ENCODE data around the gene WFS1. TPM values are rescaled to one million over a fixed set of nuclear protein-coding genes. Genes with fewer than 3 reads are reported as not detected.

Gene WFS1
- total and polyA plus RNA-seq, 5 donors = 47.9 to 76.6 (median 58.4) TPM

- intact Hi-C loops (cut with DNase I) = loop anchor here (5.0 to 10.0 kb wide), 2 partner anchors 210 to 213 kb away; no protein-coding TSS in a partner anchor
- Histone ChIP-seq H3K9me3 (ENCODE audit: control insufficient read depth, low read length) (no peaks in the 10 kb centered on the region), H3K27ac (ENCODE audit: low read length) (no peak overlapping the region), H3K4me1 (ENCODE audit: control insufficient read depth, insufficient read depth, low read length) (no peaks in the 10 kb centered on the region), H3K27me3 (ENCODE audit: control insufficient read depth, insufficient read depth) (no peaks in the 10 kb centered on the region), H3K4me3 (ENCODE audit: low read length) (no peak overlapping the region)
- DNase-seq (peak in 1 of 3 donors; percentile 14), ATAC-seq (no peak)
- 73% methylated on average over 5 of the region's 5 CpGs for WGBS
Measured at GRCh38 chr4:6334203-6334887, 64.7 kb downstream of the WFS1 start.

- Histone ChIP-seq H3K27me3 (ENCODE audit: control insufficient read depth, insufficient read depth) (no peaks in the 10 kb centered on the region), H3K9me3 (ENCODE audit: control insufficient read depth, low read length) (no peaks in the 10 kb centered on the region), H3K27ac (ENCODE audit: low read length) (no peak overlapping the region), H3K4me3 (ENCODE audit: low read length) (no peak overlapping the region), H3K4me1 (ENCODE audit: control insufficient read depth, insufficient read depth, low read length) (no peaks in the 10 kb centered on the region)
- DNase-seq (peak in 1 of 3 donors; percentile 8), ATAC-seq (no peak)
- intact Hi-C loops (cut with DNase I) = loop anchor here in 3 of 4 donors (10.0 kb wide), 1 partner anchor 210 kb away; no protein-coding TSS in a partner anchor
- WGBS = 74% methylated on average over 12 of the region's 12 CpGs
Measured at GRCh38 chr4:6335040-6335590, 65.5 kb downstream of the WFS1 start.

DNA sequence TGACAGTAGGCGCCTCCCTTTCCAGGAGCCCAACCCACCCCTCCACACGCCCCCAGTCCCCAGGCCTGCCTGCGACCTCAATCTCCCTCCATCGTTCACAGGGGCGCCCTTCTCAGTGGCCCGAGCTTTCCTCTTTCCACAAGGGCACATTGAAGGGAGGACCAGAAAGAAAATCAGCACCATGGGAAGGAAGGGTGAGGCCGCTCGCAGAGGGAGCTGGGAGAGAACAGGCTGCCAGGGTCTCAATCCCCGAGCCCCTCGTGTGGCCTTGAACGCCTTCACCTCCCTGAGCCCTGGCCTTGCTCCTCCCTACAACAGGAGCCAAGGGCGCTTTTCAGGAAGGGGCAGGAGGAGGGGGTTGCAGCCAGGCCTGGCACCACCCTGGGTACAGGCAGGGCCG lies 66.5 kb downstream of the WFS1 start:
- DNase-seq = peak in 1 of 3 donors; percentile 45
- Histone ChIP-seq H3K9me3 (ENCODE audit: control insufficient read depth, low read length) (no peaks in the 10 kb centered on the region), H3K27me3 (ENCODE audit: control insufficient read depth, insufficient read depth) (no peaks in the 10 kb centered on the region)

GRCh38 chr4:6337331-6337935 lies 67.8 kb downstream of the WFS1 start:
- WGBS = 33% methylated on average over 19 of the region's 19 CpGs

More for the DNA sequence above, 66.5 kb downstream of the WFS1 start:
- H3K4me3 ChIP-seq (ENCODE audit: low read length) = no peak overlapping the region
- intact Hi-C loops (cut with DNase I) = loop anchor here in 3 of 4 donors (10.0 kb wide), 1 partner anchor 209 kb away; no protein-coding TSS in a partner anchor
- WGBS = 78% methylated on average over 13 of the region's 13 CpGs
- no peak for ATAC-seq
- H3K4me1 ChIP-seq (ENCODE audit: control insufficient read depth, insufficient read depth, low read length) = no peaks in the 10 kb centered on the region
- no peak overlapping the region for H3K27ac ChIP-seq (ENCODE audit: low read length)

DNA sequence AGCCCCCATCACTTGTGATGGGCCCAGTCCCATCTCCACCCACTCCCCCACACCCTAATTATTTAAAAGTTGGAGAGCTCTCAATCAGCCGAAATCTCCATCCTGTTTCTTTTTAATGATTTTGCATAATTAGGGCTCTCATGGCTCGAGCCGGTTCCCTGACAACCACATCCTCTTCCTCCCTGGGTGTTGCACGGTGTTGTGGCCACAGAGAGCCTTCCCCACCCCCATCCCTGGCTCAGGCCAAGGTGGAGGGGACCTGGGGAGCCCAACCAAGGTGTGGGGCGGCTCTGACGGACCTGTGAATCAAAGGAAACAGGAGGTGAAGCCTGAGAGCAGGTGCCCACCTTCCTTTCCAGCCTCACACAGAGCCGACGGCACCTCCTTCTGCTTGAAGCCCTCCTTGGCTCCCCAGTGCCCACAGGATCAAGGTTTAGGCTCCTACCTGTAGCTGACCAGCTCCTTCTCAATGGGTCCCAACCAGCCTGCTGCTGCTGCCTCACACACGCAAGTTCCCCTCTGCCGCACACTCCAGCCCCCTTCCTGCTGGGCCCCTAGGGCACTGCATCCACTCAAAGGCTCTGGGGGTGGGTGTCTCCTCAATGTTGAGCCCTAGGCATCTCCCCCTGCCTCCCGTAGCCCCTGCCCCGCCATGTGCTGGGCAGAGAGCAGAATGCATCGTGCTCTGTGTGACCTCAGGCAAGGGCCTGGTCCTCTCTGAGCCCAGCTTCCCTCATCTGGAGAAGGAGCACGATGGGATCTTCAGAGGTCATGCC lies 68.7 kb downstream of the WFS1 start:
- no peaks in the 10 kb centered on the region for H3K4me1 ChIP-seq (ENCODE audit: control insufficient read depth, insufficient read depth, low read length)
- WGBS = 61% methylated on average over 14 of the region's 14 CpGs
- peak in 2 of 3 donors; percentile 13 to 50 for DNase-seq
- no peak overlapping the region for H3K27ac ChIP-seq (ENCODE audit: low read length)
- intact Hi-C loops (cut with DNase I) = loop anchor here in 3 of 4 donors (10.0 kb wide), 1 partner anchor 206 kb away; no protein-coding TSS in a partner anchor
- no peaks in the 10 kb centered on the region for H3K27me3 ChIP-seq (ENCODE audit: control insufficient read depth, insufficient read depth)
- no peak overlapping the region for H3K4me3 ChIP-seq (ENCODE audit: low read length)
- no peak for ATAC-seq
- no peaks in the 10 kb centered on the region for H3K9me3 ChIP-seq (ENCODE audit: control insufficient read depth, low read length)

More at GRCh38 chr4:6337331-6337935, 67.8 kb downstream of the WFS1 start:
- Histone ChIP-seq H3K4me1 (ENCODE audit: control insufficient read depth, insufficient read depth, low read length) (no peaks in the 10 kb centered on the region), H3K4me3 (ENCODE audit: low read length) (no peak overlapping the region), H3K9me3 (ENCODE audit: control insufficient read depth, low read length) (no peaks in the 10 kb centered on the region), H3K27ac (ENCODE audit: low read length) (no peak overlapping the region), H3K27me3 (ENCODE audit: control insufficient read depth, insufficient read depth) (no peaks in the 10 kb centered on the region)
- ATAC-seq (no peak), DNase-seq (peak in 2 of 3 donors; percentile 16 to 27)
- intact Hi-C loops (cut with DNase I) = loop anchor here in 3 of 4 donors (10.0 kb wide), 1 partner anchor 207 kb away; no protein-coding TSS in a partner anchor

GRCh38 chr4:6338951-6339817 lies 69.5 kb downstream of the WFS1 start:
- intact Hi-C loops (cut with DNase I) = loop anchor here in 3 of 4 donors (10.0 kb wide), 1 partner anchor 206 kb away; no protein-coding TSS in a partner anchor
- WGBS = 65% methylated on average over 12 of the region's 12 CpGs
- ATAC-seq (no peak), DNase-seq (peak in 2 of 3 donors; percentile 14 to 24)
- Histone ChIP-seq H3K4me1 (ENCODE audit: control insufficient read depth, insufficient read depth, low read length) (no peaks in the 10 kb centered on the region), H3K27ac (ENCODE audit: low read length) (no peak overlapping the region), H3K4me3 (ENCODE audit: low read length) (no peak overlapping the region), H3K27me3 (ENCODE audit: control insufficient read depth, insufficient read depth) (no peaks in the 10 kb centered on the region), H3K9me3 (ENCODE audit: control insufficient read depth, low read length) (no peaks in the 10 kb centered on the region)

DNA sequence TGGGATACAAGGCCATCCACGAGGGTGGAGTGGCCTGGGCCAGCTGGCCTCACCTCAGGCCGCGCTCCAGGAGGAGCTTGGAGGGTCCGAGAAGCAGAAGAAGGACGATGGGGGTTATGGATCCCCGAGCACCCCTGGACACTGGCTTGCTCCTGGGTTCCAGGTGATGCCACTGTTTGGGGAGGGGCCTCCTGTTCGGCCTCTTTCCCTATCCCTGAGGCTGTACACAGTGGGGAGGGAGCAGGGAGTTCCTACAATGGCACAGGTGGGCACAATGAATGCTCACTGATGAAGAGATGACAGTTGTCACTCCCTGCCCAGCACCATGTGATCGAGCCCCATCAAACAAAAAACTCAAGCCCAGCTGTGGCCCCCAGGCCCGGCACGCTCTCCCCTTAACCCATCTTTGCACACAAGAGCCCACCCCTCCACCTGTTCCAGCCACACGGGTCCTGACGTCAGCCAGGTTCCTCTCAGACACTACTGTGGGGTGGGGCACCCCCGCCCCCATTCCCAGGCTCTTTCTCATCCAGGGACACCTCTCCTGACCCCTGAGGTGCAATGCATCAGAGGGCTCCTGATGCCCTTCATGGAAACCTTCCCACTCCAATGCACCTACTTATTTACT lies 70.3 kb downstream of the WFS1 start:
- Histone ChIP-seq H3K4me1 (ENCODE audit: control insufficient read depth, insufficient read depth, low read length) (no peaks in the 10 kb centered on the region), H3K27ac (ENCODE audit: low read length) (no peak overlapping the region), H3K9me3 (ENCODE audit: control insufficient read depth, low read length) (no peaks in the 10 kb centered on the region), H3K27me3 (ENCODE audit: control insufficient read depth, insufficient read depth) (no peaks in the 10 kb centered on the region), H3K4me3 (ENCODE audit: low read length) (no peak overlapping the region)
- DNase-seq (peak in 2 of 3 donors; percentile 35), ATAC-seq (no peak)
- intact Hi-C loops (cut with DNase I) = loop anchor here in 3 of 4 donors (10.0 kb wide), 1 partner anchor 205 kb away; no protein-coding TSS in a partner anchor
- WGBS = 83% methylated on average over 13 of the region's 13 CpGs

DNA sequence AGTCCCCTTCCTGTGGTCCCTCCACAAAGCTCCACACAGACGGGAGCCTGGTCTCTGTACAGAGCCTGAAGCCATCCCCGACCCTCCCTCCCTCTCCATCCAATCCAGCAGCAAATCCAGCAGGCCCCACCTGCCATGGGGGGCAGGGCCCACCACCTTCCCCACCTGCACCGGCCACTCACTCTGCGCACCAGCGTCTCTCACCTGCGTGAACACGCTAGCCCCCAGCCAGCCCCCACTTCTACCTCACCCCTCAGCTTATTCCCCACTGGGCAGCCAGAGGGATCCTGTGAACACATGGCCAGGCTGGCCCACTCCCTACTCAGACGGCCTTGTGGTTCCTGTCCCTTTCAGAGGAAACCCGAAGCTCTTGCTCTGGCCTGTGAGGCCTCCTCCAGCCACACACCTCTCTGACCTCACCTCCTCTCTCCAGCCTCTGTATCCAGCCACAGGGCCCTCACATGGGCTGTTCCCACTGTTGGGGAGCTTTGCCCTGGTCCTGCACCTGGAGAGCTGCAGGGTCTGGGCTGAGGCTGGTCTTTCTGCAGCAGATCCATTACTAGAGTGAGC lies 70.9 kb downstream of the WFS1 start:
- H3K4me1 ChIP-seq (ENCODE audit: control insufficient read depth, insufficient read depth, low read length) = no peaks in the 10 kb centered on the region
- ATAC-seq (no peak), DNase-seq (peak in 2 of 3 donors; percentile 29 to 41)
- H3K4me3 ChIP-seq (ENCODE audit: low read length) = no peak overlapping the region
- H3K27me3 ChIP-seq (ENCODE audit: control insufficient read depth, insufficient read depth) = no peaks in the 10 kb centered on the region
- intact Hi-C loops (cut with DNase I) = no loop called here
- no peaks in the 10 kb centered on the region for H3K9me3 ChIP-seq (ENCODE audit: control insufficient read depth, low read length)
- H3K27ac ChIP-seq (ENCODE audit: low read length) = no peak overlapping the region
- WGBS = 68% methylated on average over 9 of the region's 9 CpGs

DNA sequence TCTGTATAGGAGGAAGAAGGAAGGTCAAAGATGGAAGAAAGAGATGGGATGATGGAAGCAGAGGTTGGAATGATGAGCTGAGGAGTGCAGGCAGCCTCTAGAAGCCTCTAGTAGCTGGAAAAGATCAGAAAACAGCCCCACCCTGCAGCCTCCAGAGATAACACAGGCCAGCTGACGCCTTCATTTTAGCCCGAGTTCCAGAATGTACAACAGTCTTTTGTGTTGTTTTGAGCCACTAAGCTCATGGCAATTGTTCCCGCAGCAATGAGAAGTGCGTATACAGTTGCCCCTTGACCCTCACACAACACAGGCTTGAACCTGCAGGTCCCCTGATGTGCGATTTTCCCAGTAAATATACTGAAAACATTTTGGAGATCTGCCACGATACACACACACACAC lies 72.0 kb downstream of the WFS1 start:
- WGBS = 52% methylated on average over 6 of the region's 6 CpGs
- ATAC-seq = no peak
- DNase-seq = peak in 1 of 3 donors; percentile 0
- no peaks in the 10 kb centered on the region for H3K9me3 ChIP-seq (ENCODE audit: control insufficient read depth, low read length)
- intact Hi-C loops (cut with DNase I) = no loop called here
- H3K4me3 ChIP-seq (ENCODE audit: low read length) = no peak overlapping the region
- H3K4me1 ChIP-seq (ENCODE audit: control insufficient read depth, insufficient read depth, low read length) = no peaks in the 10 kb centered on the region
- H3K27me3 ChIP-seq (ENCODE audit: control insufficient read depth, insufficient read depth) = no peaks in the 10 kb centered on the region
- H3K27ac ChIP-seq (ENCODE audit: low read length) = no peak overlapping the region
